ENCODE data around the gene BUD13. TPM values are rescaled to one million over a fixed set of nuclear protein-coding genes. Genes with fewer than 3 reads are reported as not detected.
A peak's percentile ranks its signal among the peaks of the same experiment; 100 is the strongest.

Gene BUD13
- total RNA-seq, 1 donor from 2014 or later, result 17.7 TPM

- H3K4me3 ChIP-seq, result peak within 1 kb of the TSS; percentile 89
- TF ChIP-seq, protein P1, sequence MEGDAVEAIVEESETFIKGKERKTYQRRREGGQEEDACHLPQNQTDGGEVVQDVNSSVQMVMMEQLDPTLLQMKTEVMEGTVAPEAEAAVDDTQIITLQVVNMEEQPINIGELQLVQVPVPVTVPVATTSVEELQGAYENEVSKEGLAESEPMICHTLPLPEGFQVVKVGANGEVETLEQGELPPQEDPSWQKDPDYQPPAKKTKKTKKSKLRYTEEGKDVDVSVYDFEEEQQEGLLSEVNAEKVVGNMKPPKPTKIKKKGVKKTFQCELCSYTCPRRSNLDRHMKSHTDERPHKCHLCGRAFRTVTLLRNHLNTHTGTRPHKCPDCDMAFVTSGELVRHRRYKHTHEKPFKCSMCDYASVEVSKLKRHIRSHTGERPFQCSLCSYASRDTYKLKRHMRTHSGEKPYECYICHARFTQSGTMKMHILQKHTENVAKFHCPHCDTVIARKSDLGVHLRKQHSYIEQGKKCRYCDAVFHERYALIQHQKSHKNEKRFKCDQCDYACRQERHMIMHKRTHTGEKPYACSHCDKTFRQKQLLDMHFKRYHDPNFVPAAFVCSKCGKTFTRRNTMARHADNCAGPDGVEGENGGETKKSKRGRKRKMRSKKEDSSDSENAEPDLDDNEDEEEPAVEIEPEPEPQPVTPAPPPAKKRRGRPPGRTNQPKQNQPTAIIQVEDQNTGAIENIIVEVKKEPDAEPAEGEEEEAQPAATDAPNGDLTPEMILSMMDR (IDR thresholded peaks at IDR 0.05), result no peak
- intact Hi-C loops (cut with DNase I), result loop anchor here (10.0 kb wide), 1 partner anchor 317 kb away; no protein-coding TSS in a partner anchor
These were observed 15.1 kb upstream of the BUD13 start, which contains the start of gene ZPR1 for GRCh38 chr11:116787786-116788486. TSS of gene ZPR1 (minus strand) at chr11:116788023. CDS start at chr11:116787990, 33 bp downstream.

GRCh38 chr11:116787436-116787785 lies 14.6 kb upstream of the BUD13 start:
- intact Hi-C loops (cut with DNase I), result loop anchor here (10.0 kb wide), 1 partner anchor 317 kb away; no protein-coding TSS in a partner anchor
- H3K9me3 ChIP-seq, result no peaks in the 10 kb centered on the region
- DNase-seq, result no peak
- peaks cover 21% of the 10 kb centered on the region for H3K4me1 ChIP-seq
- H3K27me3 ChIP-seq, result no peaks in the 10 kb centered on the region
- peaks cover 40% of the 10 kb centered on the region for H3K36me3 ChIP-seq
- TF ChIP-seq, protein P1 (IDR thresholded peaks at IDR 0.05), result no peak
- peak overlapping the region; percentile 89 for H3K4me3 ChIP-seq
- H3K27ac ChIP-seq, result peak overlapping the region; percentile 93
- ATAC-seq, result no peak

More at GRCh38 chr11:116787786-116788486, 15.1 kb upstream of the BUD13 start, which contains the start of gene ZPR1:
- Histone ChIP-seq H3K9me3 (no peaks in the 10 kb centered on the region), H3K4me1 (peaks cover 21% of the 10 kb centered on the region), H3K27me3 (no peaks in the 10 kb centered on the region), H3K27ac (peak within 1 kb of the TSS; percentile 93), H3K36me3 (peaks cover 35% of the 10 kb centered on the region)
- DNase-seq (peak; percentile 95), ATAC-seq (peak; percentile 90)

DNA sequence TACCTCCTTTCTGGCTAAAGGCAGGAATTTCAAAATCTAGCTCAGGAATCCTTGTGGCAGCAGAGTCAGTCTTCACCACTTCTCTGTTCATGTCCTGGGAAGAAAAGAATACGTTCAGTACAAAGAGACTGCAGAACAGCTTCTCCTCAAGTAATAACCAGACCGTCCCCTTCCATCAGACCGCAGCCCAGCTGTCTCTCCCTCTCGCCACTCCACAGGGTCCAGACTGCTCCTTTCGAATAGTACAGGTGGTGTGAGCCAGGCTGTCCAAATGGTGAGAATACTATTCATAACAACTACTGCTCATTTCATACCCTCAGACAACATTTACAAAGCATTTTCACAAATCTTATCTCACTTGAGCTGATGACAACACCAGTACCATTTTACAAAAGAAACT lies 14.2 kb upstream of the BUD13 start:
- DNase-seq (no peak), ATAC-seq (no peak)

DNA sequence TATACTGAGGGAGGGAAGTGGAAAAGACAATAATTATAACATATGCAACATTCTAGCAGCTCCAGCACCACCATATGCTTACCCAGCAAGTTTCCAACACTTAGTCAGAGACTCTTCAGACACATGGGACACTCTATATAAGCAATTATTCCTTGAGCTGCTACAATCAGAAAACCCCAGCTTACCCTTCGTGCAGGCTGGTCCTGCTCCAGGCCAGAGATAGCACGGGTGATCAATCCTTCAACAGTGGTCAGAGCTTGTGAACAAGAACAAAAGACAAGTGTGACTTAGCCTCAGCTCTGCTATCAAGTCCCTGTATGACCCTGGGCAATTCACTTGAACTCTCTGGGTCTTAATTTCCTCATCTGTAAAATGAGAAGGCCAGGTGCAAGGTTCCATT lies 13.5 kb upstream of the BUD13 start:
- DNase-seq (no peak), ATAC-seq (no peak)
- Histone ChIP-seq H3K27me3 (no peaks in the 10 kb centered on the region), H3K36me3 (peaks cover 51% of the 10 kb centered on the region), H3K27ac (no peak overlapping the region), H3K9me3 (no peaks in the 10 kb centered on the region), H3K4me1 (peaks cover 16% of the 10 kb centered on the region), H3K4me3 (no peak overlapping the region)
- TF ChIP-seq, protein P1 (IDR thresholded peaks at IDR 0.05), result no peak
- intact Hi-C loops (cut with DNase I), result loop anchor here (10.0 kb wide), 1 partner anchor 318 kb away; no protein-coding TSS in a partner anchor

More for the DNA sequence above, 14.2 kb upstream of the BUD13 start:
- H3K36me3 ChIP-seq, result peaks cover 45% of the 10 kb centered on the region
- intact Hi-C loops (cut with DNase I), result loop anchor here (10.0 kb wide), 1 partner anchor 318 kb away; no protein-coding TSS in a partner anchor
- H3K27me3 ChIP-seq, result no peaks in the 10 kb centered on the region
- peak overlapping the region; percentile 93 for H3K27ac ChIP-seq
- TF ChIP-seq, protein P1 (IDR thresholded peaks at IDR 0.05), result no peak
- peaks cover 21% of the 10 kb centered on the region for H3K4me1 ChIP-seq
- no peaks in the 10 kb centered on the region for H3K9me3 ChIP-seq
- H3K4me3 ChIP-seq, result peak overlapping the region; percentile 89

- no peaks in the 10 kb centered on the region for H3K9me3 ChIP-seq
- TF ChIP-seq, protein P1 (IDR thresholded peaks at IDR 0.05), result no peak
- DNase-seq, result no peak
- intact Hi-C loops (cut with DNase I), result loop anchor here (10.0 kb wide), 1 partner anchor 322 kb away; no protein-coding TSS in a partner anchor
- no peak overlapping the region for H3K4me3 ChIP-seq
- peaks cover 7% of the 10 kb centered on the region for H3K4me1 ChIP-seq
- no peak for ATAC-seq
- H3K36me3 ChIP-seq, result peaks cover 87% of the 10 kb centered on the region
- no peak overlapping the region for H3K27ac ChIP-seq
- no peaks in the 10 kb centered on the region for H3K27me3 ChIP-seq
These were observed 9.9 kb upstream of the BUD13 start for GRCh38 chr11:116782728-116783127.

Data from upper lobe of right lung (tissue), 1 donor.